Calu3 (cell line): ENCODE data around the gene DAO. TPM values are rescaled to one million over a fixed set of nuclear protein-coding genes. Genes with fewer than 3 reads are reported as not detected.

ENCODE experiments used
- BruUV-seq: library from RNA; stranded (reverse); fragments of 400-500 nt; replicated peaks from 2 replicates; lab custom pipeline; 2021; lab: Mats Ljungman, UMichigan
- CTCF ChIA-PET: fragments of 300-600 bp; sonication (Branson Sonifier 250); formaldehyde crosslinking; loops from one replicate; lab custom pipeline; 2022; ENCODE audit warnings: antibody characterized with exemption; lab: Charles Lee
- DNase-seq: peaks from one replicate; pipeline ENCODE4 v3.0.0; 2022
- H3K27ac Mint-ChIP-seq: one replicate; pipeline ENCODE4 v1.8.0; 2022; ENCODE audit warnings: mixed read lengths; ENCODE audit not compliant: unreplicated experiment
- H3K27me3 Mint-ChIP-seq: one replicate; pipeline ENCODE4 v1.8.0; 2022; ENCODE audit warnings: mixed read lengths; ENCODE audit not compliant: unreplicated experiment
- H3K36me3 Mint-ChIP-seq: one replicate; pipeline ENCODE4 v1.8.0; 2022; ENCODE audit warnings: mild to moderate bottlenecking, moderate library complexity, mixed read lengths; ENCODE audit not compliant: insufficient read depth, unreplicated experiment
- H3K4me1 Mint-ChIP-seq: one replicate; pipeline ENCODE4 v1.8.0; 2022; ENCODE audit warnings: mild to moderate bottlenecking, low read depth, mixed read lengths; ENCODE audit not compliant: unreplicated experiment
- H3K4me3 Mint-ChIP-seq: one replicate; pipeline ENCODE4 v1.8.0; 2022; ENCODE audit warnings: mild to moderate bottlenecking, low read depth, moderate library complexity, mixed read lengths; ENCODE audit not compliant: unreplicated experiment
- H3K9me3 Mint-ChIP-seq: one replicate; pipeline ENCODE4 v1.8.0; 2022; ENCODE audit warnings: low read depth, mixed read lengths; ENCODE audit not compliant: unreplicated experiment
- CTCF ChIP-seq: fragments of 200-600 bp; IDR thresholded peaks from one replicate; pipeline ENCODE4 v1.8.0; 2022; ENCODE audit warnings: antibody characterized with exemption; ENCODE audit not compliant: unreplicated experiment
- intact Hi-C: fragments of 100-400 bp; cut with micrococcal nuclease; formaldehyde crosslinking; loops from one replicate; pipeline ENCODE4 v1.10.0; 2022; ENCODE audit not compliant: unreplicated experiment
- total RNA-seq: library from RNA; stranded (reverse); gene quantifications from 2 replicates; pipeline ENCODE4 v1.2.3, GENCODE V29; 2022

DAO gene
- total RNA-seq, 1 experiment from 2014 or later: not detected

- Mint-ChIP-seq H3K27ac (peak overlapping the region; percentile 40), H3K27me3 (no peaks in the 10 kb centered on the region), H3K4me1 (peaks cover 28% of the 10 kb centered on the region), H3K9me3 (peaks cover 2% of the 10 kb centered on the region), H3K36me3 (peaks cover 69% of the 10 kb centered on the region), H3K4me3 (no peak overlapping the region)
- BruUV-seq: no TSS peak
- DNase-seq: no peak
- no peak for TF ChIP-seq CTCF
- intact Hi-C loops: no loop called here
- CTCF ChIA-PET: no interaction called here
These were observed 27.1 kb upstream of the DAO start for GRCh38 chr12:108852674-108853309.

- Mint-ChIP-seq H3K4me1 (peaks cover 30% of the 10 kb centered on the region), H3K9me3 (peaks cover 2% of the 10 kb centered on the region), H3K27ac (peak overlapping the region; percentile 40), H3K36me3 (peaks cover 69% of the 10 kb centered on the region), H3K4me3 (peak overlapping the region; percentile 2), H3K27me3 (no peaks in the 10 kb centered on the region)
- intact Hi-C loops: no loop called here
- no TSS peak for BruUV-seq
- CTCF ChIA-PET: no interaction called here
- TF ChIP-seq CTCF: no peak
- no peak for DNase-seq
These were observed 26.5 kb upstream of the DAO start for GRCh38 chr12:108853426-108853825.

GRCh38 chr12:108853981-108854446, 25.9 kb upstream of the DAO start:
- Mint-ChIP-seq H3K4me3 (peak overlapping the region; percentile 81), H3K4me1 (peaks cover 34% of the 10 kb centered on the region), H3K36me3 (peaks cover 68% of the 10 kb centered on the region), H3K27ac (peak overlapping the region; percentile 40), H3K9me3 (peaks cover 2% of the 10 kb centered on the region), H3K27me3 (no peaks in the 10 kb centered on the region)
- CTCF ChIA-PET: no interaction called here
- intact Hi-C loops: loop anchor here (2.0 kb wide), 1 partner anchor 15 kb away; no protein-coding TSS in a partner anchor
- peak; percentile 26 for TF ChIP-seq CTCF
- peak; percentile 28 for DNase-seq
- BruUV-seq: TSS peak; percentile 22

- CTCF ChIA-PET: no interaction called here
- no peak for TF ChIP-seq CTCF
- TSS peak; percentile 30 for BruUV-seq
- no peaks in the 10 kb centered on the region for H3K27me3 Mint-ChIP-seq
- H3K4me1 Mint-ChIP-seq: peaks cover 41% of the 10 kb centered on the region
- peak overlapping the region; percentile 40 for H3K27ac Mint-ChIP-seq
- H3K4me3 Mint-ChIP-seq: peak overlapping the region; percentile 81
- peaks cover 2% of the 10 kb centered on the region for H3K9me3 Mint-ChIP-seq
- intact Hi-C loops: loop anchor here (2.0 to 5.0 kb wide), 2 partner anchors 16 to 122 kb away; partner anchors contain the start of gene CORO1C
- peaks cover 68% of the 10 kb centered on the region for H3K36me3 Mint-ChIP-seq
- peak; percentile 60 for DNase-seq
These were observed 25.2 kb upstream of the DAO start for GRCh38 chr12:108854451-108855283.
